ENCODE measurements around the gene OR8H3. TPM values are rescaled to one million over a fixed set of nuclear protein-coding genes. Genes with fewer than 3 reads are reported as not detected.

OR8H3 gene, protein sequence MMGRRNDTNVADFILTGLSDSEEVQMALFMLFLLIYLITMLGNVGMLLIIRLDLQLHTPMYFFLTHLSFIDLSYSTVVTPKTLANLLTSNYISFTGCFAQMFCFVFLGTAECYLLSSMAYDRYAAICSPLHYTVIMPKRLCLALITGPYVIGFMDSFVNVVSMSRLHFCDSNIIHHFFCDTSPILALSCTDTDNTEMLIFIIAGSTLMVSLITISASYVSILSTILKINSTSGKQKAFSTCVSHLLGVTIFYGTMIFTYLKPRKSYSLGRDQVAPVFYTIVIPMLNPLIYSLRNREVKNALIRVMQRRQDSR
- total RNA-seq (2014; rRNA removed; shearing (Covaris generic)) = not detected in 2 replicates

DNA sequence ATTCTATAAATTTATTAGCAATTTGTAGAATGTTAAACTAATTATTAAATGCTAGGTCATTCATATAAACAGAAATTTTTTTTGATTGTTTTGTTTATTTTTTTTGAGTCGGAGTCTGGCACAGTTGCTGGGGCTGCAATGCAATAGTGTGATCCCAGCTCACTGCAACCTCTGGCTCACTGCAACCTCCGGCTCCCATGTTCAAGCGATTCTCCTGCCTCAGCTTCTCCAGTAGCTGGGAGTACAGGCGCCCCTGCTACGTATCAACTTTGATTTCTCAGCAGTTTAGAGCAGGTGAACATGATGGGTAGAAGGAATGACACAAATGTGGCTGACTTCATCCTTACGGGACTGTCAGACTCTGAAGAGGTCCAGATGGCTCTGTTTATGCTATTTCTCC lies at the start of gene OR8H3:
Gene OR8H3, plus strand, starts transcription at position 301 of the 400 bp plus-strand sequence. Its CDS starts 0 bp downstream, at position 301.

GRCh38 chr11:56093008-56093407 lies 29.2 kb upstream of the OR8H3 start, which contains the start of gene OR8I2:
OR8I2 (plus strand) TSS chr11:56093308; CDS start chr11:56093308, 0 bp downstream.

GRCh38 chr11:56103210-56103737 lies 18.9 kb upstream of the OR8H3 start, which contains the start of gene OR8H2:
OR8H2 (plus strand) TSS chr11:56103687; CDS start chr11:56105043, 1,356 bp downstream.

GRCh38 chr11:56140151-56140661 lies 18.0 kb downstream of the OR8H3 start, which contains the start of gene OR8J3:
OR8J3 (minus strand) TSS chr11:56140201; CDS start chr11:56137718, 2,483 bp downstream.

GRCh38 chr11:56160217-56160616 lies 38.0 kb downstream of the OR8H3 start, which contains the start of gene OR8K5:
OR8K5 (minus strand) TSS chr11:56160317; CDS start chr11:56160317, 0 bp downstream.

Small RNA genes within 50 kb of the gene (small RNA-seq; reads per million reads assigned to genes)
- gene OR8I4P = not detected

Other genes starting within 250 kb of the OR8H3 start
- gene TRIM51, start 239.1 kb upstream of the OR8H3 start, total RNA-seq (2014; rRNA removed; shearing (Covaris generic)) = 1.0 and 1.2 TPM in 2 replicates
- not detected in 2 replicates for gene OR5W2, start 207.8 kb upstream of the OR8H3 start, total RNA-seq (2014; rRNA removed; shearing (Covaris generic))
- not detected in 2 replicates for gene OR5I1, start 186.0 kb upstream of the OR8H3 start, total RNA-seq (2014; rRNA removed; shearing (Covaris generic))
- gene OR10AG1, start 152.4 kb upstream of the OR8H3 start, total RNA-seq (2014; rRNA removed; shearing (Covaris generic)) = not detected in 2 replicates
- gene OR5F1, start 127.7 kb upstream of the OR8H3 start, total RNA-seq (2014; rRNA removed; shearing (Covaris generic)) = not detected in 2 replicates
- gene OR5AS1, start 94.7 kb upstream of the OR8H3 start, total RNA-seq (2014; rRNA removed; shearing (Covaris generic)) = not detected in 2 replicates
- gene OR8I2, start 29.1 kb upstream of the OR8H3 start, total RNA-seq (2014; rRNA removed; shearing (Covaris generic)) = not detected in 2 replicates
- not detected in 2 replicates for gene OR8H2, start 18.7 kb upstream of the OR8H3 start, total RNA-seq (2014; rRNA removed; shearing (Covaris generic))
- gene OR8J3, start 17.8 kb downstream of the OR8H3 start, total RNA-seq (2014; rRNA removed; shearing (Covaris generic)) = not detected in 2 replicates
- not detected in 2 replicates for gene OR8K5, start 37.9 kb downstream of the OR8H3 start, total RNA-seq (2014; rRNA removed; shearing (Covaris generic))
- not detected in 2 replicates for gene OR5J2, start 54.2 kb downstream of the OR8H3 start, total RNA-seq (2014; rRNA removed; shearing (Covaris generic))
- not detected in 2 replicates for gene OR5T2, start 111.9 kb downstream of the OR8H3 start, total RNA-seq (2014; rRNA removed; shearing (Covaris generic))
- gene OR5T3, start 129.9 kb downstream of the OR8H3 start, total RNA-seq (2014; rRNA removed; shearing (Covaris generic)) = not detected in 2 replicates
- not detected in 2 replicates for gene OR5T1, start 151.8 kb downstream of the OR8H3 start, total RNA-seq (2014; rRNA removed; shearing (Covaris generic))
- gene OR8H1, start 169.9 kb downstream of the OR8H3 start, total RNA-seq (2014; rRNA removed; shearing (Covaris generic)) = not detected in 2 replicates
- gene OR8K3, start 192.8 kb downstream of the OR8H3 start, total RNA-seq (2014; rRNA removed; shearing (Covaris generic)) = not detected in 2 replicates
- gene OR8K1, start 223.7 kb downstream of the OR8H3 start, total RNA-seq (2014; rRNA removed; shearing (Covaris generic)) = not detected in 2 replicates
- gene OR8J1, start 231.9 kb downstream of the OR8H3 start, total RNA-seq (2014; rRNA removed; shearing (Covaris generic)) = not detected in 2 replicates

All from A375 (cell line).